ENCODE measurements around the gene RNU5D-1. TPM values are rescaled to one million over a fixed set of nuclear protein-coding genes. Genes with fewer than 3 reads are reported as not detected.
"Not testable (repeated sequence)": the region's sequence is repeated elsewhere in the genome, so short reads cannot be mapped to it uniquely, and the experiment has no call there.

RNU5D-1 gene
- total RNA-seq, 1 donor from 2014 or later, result not detected

DNA sequence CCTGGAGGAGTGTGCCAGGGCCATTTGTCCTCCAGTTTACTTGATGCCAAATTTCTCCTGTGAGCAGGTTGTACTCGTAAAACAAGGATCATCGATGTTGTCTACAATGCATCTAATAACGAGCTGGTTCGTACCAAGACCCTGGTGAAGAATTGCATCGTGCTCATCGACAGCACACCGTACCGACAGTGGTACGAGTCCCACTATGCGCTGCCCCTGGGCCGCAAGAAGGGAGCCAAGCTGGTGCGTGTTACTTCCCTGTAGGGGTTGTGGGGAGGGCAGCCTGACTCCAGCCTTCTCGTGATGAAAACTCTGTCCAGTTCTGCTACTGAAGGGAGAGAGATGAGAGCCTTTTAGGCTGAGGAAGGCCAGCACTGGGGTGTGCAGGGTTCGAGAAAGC lies 46.6 kb upstream of the RNU5D-1 start:
- no peaks in the 10 kb centered on the region for H3K27me3 Mint-ChIP-seq (ENCODE audit: unreplicated experiment)
- peaks cover 29% of the 10 kb centered on the region for H3K4me1 Mint-ChIP-seq (ENCODE audit: unreplicated experiment)
- DNase-seq (ENCODE audit: extremely low spot score, unreplicated experiment), result no peak
- H3K9me3 Mint-ChIP-seq (ENCODE audit: unreplicated experiment), result no peaks in the 10 kb centered on the region
- TF ChIP-seq, protein P1, sequence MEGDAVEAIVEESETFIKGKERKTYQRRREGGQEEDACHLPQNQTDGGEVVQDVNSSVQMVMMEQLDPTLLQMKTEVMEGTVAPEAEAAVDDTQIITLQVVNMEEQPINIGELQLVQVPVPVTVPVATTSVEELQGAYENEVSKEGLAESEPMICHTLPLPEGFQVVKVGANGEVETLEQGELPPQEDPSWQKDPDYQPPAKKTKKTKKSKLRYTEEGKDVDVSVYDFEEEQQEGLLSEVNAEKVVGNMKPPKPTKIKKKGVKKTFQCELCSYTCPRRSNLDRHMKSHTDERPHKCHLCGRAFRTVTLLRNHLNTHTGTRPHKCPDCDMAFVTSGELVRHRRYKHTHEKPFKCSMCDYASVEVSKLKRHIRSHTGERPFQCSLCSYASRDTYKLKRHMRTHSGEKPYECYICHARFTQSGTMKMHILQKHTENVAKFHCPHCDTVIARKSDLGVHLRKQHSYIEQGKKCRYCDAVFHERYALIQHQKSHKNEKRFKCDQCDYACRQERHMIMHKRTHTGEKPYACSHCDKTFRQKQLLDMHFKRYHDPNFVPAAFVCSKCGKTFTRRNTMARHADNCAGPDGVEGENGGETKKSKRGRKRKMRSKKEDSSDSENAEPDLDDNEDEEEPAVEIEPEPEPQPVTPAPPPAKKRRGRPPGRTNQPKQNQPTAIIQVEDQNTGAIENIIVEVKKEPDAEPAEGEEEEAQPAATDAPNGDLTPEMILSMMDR (IDR thresholded peaks at IDR 0.05), result no peak
- peak overlapping the region; percentile 57 for H3K27ac Mint-ChIP-seq (ENCODE audit: unreplicated experiment)
- H3K36me3 Mint-ChIP-seq (ENCODE audit: unreplicated experiment), result peaks cover 41% of the 10 kb centered on the region
- H3K4me3 Mint-ChIP-seq (ENCODE audit: unreplicated experiment), result peak overlapping the region; percentile 93

DNA sequence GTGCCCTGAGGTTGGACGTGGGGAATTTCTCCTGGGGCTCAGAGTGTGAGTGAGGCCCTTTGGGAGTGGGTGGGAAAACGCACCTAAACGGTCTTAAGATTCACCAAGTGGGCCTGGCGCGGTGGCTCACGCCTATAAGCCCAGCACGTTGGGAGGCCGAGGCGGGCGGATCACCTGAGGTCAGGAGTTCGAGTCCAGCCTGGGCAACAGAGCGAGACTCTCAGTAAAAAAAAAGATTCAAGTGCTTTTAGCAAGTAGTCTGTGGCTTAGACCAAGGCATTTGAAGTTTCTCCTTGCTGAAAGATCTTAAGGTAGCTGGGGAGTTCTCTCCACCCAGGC lies 45.7 kb upstream of the RNU5D-1 start:
- no peaks in the 10 kb centered on the region for H3K27me3 Mint-ChIP-seq (ENCODE audit: unreplicated experiment)
- DNase-seq (ENCODE audit: extremely low spot score, unreplicated experiment), result no peak
- H3K9me3 Mint-ChIP-seq (ENCODE audit: unreplicated experiment), result no peaks in the 10 kb centered on the region
- H3K36me3 Mint-ChIP-seq (ENCODE audit: unreplicated experiment), result peaks cover 39% of the 10 kb centered on the region
- TF ChIP-seq, protein P1 (IDR thresholded peaks at IDR 0.05), result no peak
- H3K27ac Mint-ChIP-seq (ENCODE audit: unreplicated experiment), result peak overlapping the region; percentile 98
- H3K4me1 Mint-ChIP-seq (ENCODE audit: unreplicated experiment), result peaks cover 29% of the 10 kb centered on the region
- H3K4me3 Mint-ChIP-seq (ENCODE audit: unreplicated experiment), result peak overlapping the region; percentile 93

DNA sequence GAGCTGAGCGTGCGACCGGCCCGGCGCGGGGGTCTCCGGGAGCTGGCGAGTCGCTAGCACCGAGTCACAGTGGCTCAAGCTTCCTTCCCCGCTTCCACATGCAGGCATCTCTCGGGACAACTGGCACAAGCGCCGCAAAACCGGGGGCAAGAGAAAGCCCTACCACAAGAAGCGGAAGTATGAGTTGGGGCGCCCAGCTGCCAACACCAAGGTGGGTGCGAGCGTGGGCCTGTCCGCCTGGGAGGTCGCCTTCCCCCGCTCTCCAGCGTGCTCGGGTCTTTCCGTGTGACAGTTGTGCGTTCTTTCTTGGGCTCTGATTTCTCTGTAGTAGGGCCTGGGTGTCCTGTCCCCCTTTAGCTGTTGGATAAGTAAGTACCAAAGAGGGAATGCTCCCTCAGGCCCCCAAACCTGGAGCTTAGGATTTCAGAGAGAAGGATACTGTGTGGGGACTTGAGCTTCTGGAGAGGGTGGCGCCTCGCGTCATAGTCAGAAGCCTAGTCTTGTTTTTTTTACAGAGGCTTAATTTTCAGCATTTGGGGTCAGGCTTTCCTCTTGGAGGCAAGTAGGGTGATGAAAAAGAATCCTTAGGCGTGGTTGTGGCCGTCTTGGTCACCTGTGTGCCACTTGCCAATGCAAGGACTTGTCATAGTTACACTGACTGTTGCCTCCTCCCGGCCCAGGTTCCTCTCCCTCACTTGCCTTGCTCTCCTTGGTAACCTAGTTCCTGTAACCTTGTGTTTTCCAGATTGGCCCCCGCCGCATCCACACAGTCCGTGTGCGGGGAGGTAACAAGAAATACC lies 45.2 kb upstream of the RNU5D-1 start:
- TF ChIP-seq, protein P1 (IDR thresholded peaks at IDR 0.05), result no peak
- H3K9me3 Mint-ChIP-seq (ENCODE audit: unreplicated experiment), result no peaks in the 10 kb centered on the region
- peak overlapping the region; percentile 93 for H3K4me3 Mint-ChIP-seq (ENCODE audit: unreplicated experiment)
- H3K4me1 Mint-ChIP-seq (ENCODE audit: unreplicated experiment), result peaks cover 29% of the 10 kb centered on the region
- no peaks in the 10 kb centered on the region for H3K27me3 Mint-ChIP-seq (ENCODE audit: unreplicated experiment)
- H3K27ac Mint-ChIP-seq (ENCODE audit: unreplicated experiment), result peak overlapping the region; percentile 98
- H3K36me3 Mint-ChIP-seq (ENCODE audit: unreplicated experiment), result peaks cover 33% of the 10 kb centered on the region
- no peak for DNase-seq (ENCODE audit: extremely low spot score, unreplicated experiment)

DNA sequence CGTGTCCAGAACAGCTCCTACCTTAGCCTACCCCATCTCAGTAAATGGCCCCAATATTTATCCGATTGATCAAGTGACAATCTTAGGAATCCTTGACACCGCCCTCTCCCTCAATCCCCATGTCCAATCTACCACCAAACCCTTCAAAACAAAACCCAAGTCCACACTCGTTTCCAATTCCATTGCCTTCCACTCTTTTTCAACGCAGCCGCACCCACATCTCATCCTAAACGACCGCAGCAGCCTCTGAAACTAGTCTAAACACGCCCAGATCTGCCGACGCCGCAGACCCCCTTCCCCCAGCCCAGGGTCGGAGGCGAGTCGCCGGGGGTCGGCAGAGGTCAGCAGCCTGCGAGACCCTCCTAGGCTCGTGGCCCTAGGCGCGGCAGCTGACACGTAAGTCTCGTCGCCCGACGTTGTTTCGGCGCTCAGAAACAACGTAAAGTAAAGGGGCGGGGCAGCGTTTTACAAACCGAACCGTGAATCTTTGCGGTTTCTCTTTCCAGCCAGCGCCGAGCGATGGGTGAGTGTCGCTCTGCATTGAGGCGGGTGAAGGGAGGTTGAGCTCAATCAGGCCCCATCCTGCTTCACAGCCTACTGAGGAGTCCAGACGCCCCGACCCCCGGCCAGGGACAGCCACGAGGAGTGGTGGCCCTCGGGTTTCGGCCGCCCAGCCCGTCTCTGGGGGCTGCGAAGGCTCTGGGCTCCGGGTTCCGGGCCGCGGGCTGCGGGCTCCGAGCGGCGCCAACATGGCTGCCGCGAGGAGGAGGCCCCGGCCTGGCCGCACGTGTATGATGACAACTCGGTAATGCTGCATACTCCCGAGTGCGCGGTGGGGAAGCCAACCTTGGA lies 44.3 kb upstream of the RNU5D-1 start, which contains the start of gene RPS8:
Gene RPS8 (plus strand): TSS at position 463 of the 852 bp plus-strand sequence. CDS start 57 bp downstream, at position 520.
- Mint-ChIP-seq H3K36me3 (ENCODE audit: unreplicated experiment) (peaks cover 27% of the 10 kb centered on the region), H3K4me3 (ENCODE audit: unreplicated experiment) (peak within 1 kb of the TSS; percentile 93), H3K4me1 (ENCODE audit: unreplicated experiment) (peaks cover 29% of the 10 kb centered on the region), H3K27ac (ENCODE audit: unreplicated experiment) (peak within 1 kb of the TSS; percentile 98), H3K27me3 (ENCODE audit: unreplicated experiment) (no peaks in the 10 kb centered on the region), H3K9me3 (ENCODE audit: unreplicated experiment) (no peaks in the 10 kb centered on the region)
- TF ChIP-seq, protein P1 (IDR thresholded peaks at IDR 0.05), result no peak
- peak; percentile 94 for DNase-seq (ENCODE audit: extremely low spot score, unreplicated experiment)

DNA sequence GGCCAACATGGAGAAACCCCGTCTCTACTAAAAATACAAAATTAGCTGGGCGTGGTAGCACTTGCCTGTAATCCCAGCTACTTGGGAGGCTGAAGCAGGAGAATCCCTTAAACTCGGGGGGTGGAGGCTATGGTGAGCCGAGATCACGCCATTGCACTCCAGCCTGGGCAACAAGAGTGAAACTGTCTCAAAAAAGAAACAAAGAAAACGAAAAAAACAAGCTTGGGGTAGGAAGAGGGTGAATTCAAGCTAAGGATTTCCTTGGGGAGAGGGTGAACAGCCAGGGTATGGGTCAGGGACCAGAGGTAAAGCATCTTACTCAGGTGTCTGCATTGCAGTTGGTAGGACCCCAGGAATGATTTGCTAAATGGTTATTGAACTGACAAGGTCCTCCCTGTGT lies 35.5 kb upstream of the RNU5D-1 start:
- H3K27me3 Mint-ChIP-seq (ENCODE audit: unreplicated experiment); H3K4me3 Mint-ChIP-seq (ENCODE audit: unreplicated experiment); H3K9me3 Mint-ChIP-seq (ENCODE audit: unreplicated experiment); H3K27ac Mint-ChIP-seq (ENCODE audit: unreplicated experiment); DNase-seq (ENCODE audit: extremely low spot score, unreplicated experiment); H3K36me3 Mint-ChIP-seq (ENCODE audit: unreplicated experiment); H3K4me1 Mint-ChIP-seq (ENCODE audit: unreplicated experiment): not testable (repeated sequence)
